LNCaP clone FGC (cell line): ENCODE results near the gene ABHD5.
"Not testable (repeated sequence)": the region's sequence is repeated elsewhere in the genome, so short reads cannot be mapped to it uniquely, and the experiment has no call there.

ENCODE experiments used
- DNase-seq: peaks from one replicate; pipeline ENCODE4 v3.0.0-alpha.2; 2011; ENCODE audit warnings: low read depth
- H3K4me3 ChIP-seq: 2 replicates; pipeline ENCODE4 v1.5.1; 2011; ENCODE audit warnings: mild to moderate bottlenecking, low read depth, low read length, control low read depth
- TF ChIP-seq, protein P1 (sequence below): IDR thresholded peaks from 2 replicates; pipeline ENCODE4 v1.5.1; 2012; ENCODE audit warnings: mild to moderate bottlenecking; ENCODE audit not compliant: control insufficient read depth, insufficient read depth; ENCODE audit errors: extremely low read depth

Gene ABHD5

DNA sequence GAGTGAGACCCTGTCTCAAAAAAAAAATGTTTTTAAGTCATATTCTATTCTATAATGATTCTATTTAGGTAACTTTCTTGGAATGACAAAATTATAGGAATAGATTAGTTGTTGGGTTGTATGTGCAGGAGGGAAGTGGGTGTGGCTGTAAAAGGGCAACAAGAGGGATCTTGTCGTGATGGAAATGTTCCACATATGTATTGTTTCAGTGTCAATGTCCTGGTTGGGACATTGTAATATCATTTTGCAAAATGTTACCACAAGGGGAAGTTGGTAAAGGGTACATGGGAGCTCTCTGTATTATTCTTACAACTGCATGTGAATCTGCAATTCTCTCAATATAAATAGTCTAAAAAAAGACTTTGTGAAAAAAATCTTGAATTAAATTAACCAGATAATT lies 14.3 kb upstream of the ABHD5 start:
- TF ChIP-seq, protein P1, sequence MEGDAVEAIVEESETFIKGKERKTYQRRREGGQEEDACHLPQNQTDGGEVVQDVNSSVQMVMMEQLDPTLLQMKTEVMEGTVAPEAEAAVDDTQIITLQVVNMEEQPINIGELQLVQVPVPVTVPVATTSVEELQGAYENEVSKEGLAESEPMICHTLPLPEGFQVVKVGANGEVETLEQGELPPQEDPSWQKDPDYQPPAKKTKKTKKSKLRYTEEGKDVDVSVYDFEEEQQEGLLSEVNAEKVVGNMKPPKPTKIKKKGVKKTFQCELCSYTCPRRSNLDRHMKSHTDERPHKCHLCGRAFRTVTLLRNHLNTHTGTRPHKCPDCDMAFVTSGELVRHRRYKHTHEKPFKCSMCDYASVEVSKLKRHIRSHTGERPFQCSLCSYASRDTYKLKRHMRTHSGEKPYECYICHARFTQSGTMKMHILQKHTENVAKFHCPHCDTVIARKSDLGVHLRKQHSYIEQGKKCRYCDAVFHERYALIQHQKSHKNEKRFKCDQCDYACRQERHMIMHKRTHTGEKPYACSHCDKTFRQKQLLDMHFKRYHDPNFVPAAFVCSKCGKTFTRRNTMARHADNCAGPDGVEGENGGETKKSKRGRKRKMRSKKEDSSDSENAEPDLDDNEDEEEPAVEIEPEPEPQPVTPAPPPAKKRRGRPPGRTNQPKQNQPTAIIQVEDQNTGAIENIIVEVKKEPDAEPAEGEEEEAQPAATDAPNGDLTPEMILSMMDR, result no peak
- no peak overlapping the region for H3K4me3 ChIP-seq
- no peak for DNase-seq

DNA sequence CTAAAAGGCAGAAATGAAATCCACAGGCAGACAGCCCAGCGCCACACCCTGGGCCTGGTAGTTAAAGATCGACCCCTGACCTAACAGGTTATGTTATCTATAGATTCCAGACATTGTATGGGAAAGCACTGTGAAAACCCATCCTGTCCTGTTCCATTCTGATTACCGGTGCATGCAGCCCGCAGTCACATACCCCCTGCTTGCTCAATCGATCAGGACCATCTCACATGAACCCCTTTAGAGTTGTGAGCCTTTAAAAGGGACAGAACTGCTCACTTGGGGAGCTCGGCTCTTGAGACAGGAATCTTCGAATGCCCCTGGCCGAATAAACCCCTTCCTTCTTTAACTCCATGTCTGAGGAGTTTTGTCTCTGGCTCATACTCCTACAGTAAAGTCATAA lies 12.4 kb upstream of the ABHD5 start:
- H3K4me3 ChIP-seq, DNase-seq: not testable (repeated sequence)

DNA sequence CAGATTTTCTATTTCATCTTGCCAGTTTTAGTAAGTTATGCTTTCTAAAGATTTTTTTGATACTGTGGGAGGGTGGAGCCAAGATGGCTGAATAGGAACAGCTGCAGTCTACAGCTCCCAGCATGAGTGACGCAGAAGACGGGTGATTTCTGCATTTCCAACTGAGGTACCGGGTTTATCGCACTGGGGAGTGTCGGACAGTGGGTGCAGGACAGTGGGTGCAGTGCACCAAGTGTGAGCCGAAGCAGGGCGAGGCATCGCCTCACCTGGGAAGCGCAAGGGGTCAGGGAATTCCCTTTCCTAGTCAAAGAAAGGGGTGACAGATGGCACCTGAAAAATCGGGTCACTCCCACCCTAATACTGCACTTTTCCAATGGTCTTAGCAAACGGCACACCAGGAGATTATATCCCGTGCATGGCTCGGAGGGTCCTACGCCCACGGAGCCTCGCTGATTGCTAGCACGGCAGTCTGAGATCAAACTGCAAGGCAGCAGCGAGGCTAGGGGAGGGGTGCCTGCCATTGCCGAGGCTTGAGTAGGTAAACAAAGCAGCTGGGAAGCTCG lies 11.8 kb upstream of the ABHD5 start:
- DNase-seq, H3K4me3 ChIP-seq: not testable (repeated sequence)

DNA sequence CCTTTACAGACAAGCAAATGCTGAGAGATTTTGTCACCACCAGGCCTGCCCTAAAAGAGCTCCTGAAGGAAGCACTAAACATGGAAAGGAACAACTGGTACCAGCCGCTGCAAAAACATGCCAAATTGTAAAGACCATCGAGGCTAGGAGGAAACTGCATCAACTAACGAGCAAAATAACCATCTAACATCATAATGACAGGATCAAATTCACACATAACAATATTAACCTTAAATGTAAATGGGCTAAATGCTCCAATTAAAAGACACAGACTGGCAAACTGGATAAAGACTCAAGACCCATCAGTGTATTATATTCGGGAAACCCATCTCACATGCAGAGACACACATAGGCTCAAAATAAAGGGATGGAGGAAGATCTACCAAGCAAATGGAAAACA lies 9.9 kb upstream of the ABHD5 start:
- DNase-seq, H3K4me3 ChIP-seq: not testable (repeated sequence)

DNA sequence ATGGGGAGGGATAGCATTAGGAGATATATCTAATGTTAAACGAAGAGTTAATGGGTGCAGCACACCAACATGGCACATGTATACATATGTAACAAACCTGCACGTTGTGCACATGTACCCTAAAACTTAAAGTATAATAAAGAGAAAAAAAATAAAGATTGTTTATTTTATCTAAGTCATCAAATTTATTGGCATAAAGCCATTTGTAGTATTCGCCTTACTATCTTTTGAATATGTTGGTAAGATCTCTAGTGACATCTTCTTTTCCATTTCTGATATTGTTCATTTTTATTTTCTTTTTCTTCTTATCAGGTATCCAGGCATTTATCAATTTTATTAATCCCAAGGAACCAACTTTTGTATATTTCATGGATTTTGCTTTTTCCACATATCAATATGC lies 5.8 kb upstream of the ABHD5 start:
- H3K4me3 ChIP-seq, result no peak overlapping the region
- TF ChIP-seq, protein P1, result no peak
- DNase-seq, result no peak

DNA sequence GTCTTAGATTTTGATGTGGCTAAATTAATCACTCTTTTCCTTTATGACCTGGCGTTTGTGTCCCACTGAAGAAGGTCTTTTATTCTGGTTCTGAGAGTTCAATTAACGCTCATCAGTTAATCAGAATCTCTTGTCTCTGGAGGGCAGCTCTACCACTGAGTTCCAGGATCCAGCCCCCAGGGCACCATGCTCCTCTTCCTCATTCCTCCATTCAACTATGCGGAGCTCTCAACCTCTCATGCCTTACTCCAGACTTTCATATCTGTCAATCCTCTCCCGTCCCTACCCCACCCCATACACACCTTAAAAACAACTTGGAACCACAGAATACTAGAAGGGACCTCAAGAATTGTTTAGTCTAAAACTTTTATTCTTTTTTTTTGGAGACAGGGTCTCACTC lies 4.8 kb upstream of the ABHD5 start:
- H3K4me3 ChIP-seq, result no peak overlapping the region
- DNase-seq, result no peak
- TF ChIP-seq, protein P1, result no peak

DNA sequence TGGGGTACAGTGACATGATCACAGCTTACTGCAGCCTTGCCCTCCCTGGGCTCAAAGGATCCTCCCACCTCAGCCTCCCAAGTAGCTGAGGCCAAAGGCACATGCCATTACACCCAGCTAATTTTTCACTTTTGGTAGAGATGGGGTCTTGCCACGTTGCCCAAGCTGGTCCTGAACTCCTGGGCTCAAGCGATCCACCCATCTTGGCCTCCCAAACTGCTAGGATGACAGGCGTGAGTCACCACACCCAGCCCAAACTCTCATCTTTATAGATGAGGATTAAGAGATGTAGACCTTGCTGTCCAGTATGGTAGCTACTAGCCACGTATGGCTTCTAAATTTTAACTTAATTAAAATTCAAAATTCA lies 4.4 kb upstream of the ABHD5 start:
- no peak overlapping the region for H3K4me3 ChIP-seq
- TF ChIP-seq, protein P1, result no peak
- DNase-seq, result no peak

DNA sequence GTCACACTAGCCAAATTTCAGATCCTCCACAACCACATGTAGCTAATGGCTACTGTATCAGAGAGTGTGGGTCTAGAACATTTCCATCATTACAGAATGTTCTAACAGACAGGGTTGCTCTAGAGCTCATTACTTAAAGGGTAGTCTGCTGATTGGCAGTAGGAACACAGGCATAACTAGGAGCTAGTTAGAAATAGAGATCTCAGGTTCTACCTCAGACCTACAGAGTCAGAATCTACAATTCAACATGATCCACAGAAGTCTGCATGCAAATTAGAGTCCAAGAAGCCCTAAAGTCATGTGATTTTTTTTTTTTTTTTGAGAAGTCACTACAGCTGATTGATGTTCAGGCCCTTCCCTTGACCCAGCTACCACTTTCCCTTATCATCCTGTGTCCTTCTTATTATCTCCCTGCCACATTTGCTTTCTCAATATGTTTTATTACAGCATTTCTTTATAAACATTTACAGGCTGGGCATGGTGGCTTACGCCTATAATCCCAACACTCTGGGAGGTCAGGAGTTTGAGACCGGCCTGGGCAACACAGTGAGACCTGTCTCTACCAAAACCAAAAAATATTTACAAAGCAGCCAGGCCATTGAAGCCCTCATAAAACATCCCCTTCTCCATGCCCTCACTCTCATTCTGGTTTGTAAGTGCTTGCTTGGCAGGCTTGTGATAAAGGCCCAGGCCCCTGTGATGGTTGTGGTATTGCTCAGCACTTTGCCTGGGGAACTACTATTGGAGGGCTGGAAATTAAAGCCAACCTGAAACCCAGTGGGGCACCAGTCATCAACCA lies 3.8 kb upstream of the ABHD5 start:
- H3K4me3 ChIP-seq, result no peak overlapping the region
- no peak for DNase-seq
- TF ChIP-seq, protein P1, result no peak
